ENCODE results near the gene WNT11. TPM values are rescaled to one million over a fixed set of nuclear protein-coding genes. Genes with fewer than 3 reads are reported as not detected.
A peak's percentile ranks its signal among the peaks of the same experiment; 100 is the strongest.

The WNT11 gene
- total and polyA plus RNA-seq, 2 of the 13 experiments (the other 11 are each of a cell fraction or from before 2014, with no cell fraction given), result 0.34 to 0.66 TPM

- FAIRE-seq, result no peak
- 87% methylated on average over 6 of the region's 6 CpGs for WGBS (ENCODE audit: low lambda C conversion rate)
- no peak for TF ChIP-seq NR2F1 (CRISPR knock-in tag; IDR thresholded peaks at IDR 0.05)
- TF ChIP-seq, protein P1, sequence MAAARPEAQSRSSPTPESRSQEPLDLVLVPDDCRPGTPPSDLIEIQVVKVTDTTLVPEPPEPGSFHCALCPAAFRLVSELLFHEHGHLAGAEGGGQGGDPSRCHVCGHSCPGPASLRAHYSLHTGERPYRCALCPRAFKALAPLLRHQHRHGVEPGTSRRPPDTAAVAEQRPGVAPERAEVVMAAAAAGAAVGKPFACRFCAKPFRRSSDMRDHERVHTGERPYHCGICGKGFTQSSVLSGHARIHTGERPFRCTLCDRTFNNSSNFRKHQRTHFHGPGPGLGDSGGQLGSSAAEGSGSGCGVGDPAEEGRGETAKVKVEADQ (CRISPR knock-in tag; IDR thresholded peaks at IDR 0.05; ENCODE audit: borderline replicate concordance), result 0 out of 2 replicates have a peak, but pooled peaks have one; percentile 20
- in situ Hi-C loops (cut with HindIII; ENCODE audit: extremely low pct_ligation_motif_present, low pct_unique_long_range_greater_than_20kb) (loop anchor here (5.0 to 10.0 kb wide), 2 partner anchors 55 to 247 kb away; partner anchors contain the start of gene WNT11), intact Hi-C loops (cut with micrococcal nuclease; ENCODE audit: unreplicated experiment) (no loop called here)
- Histone ChIP-seq H3K36me3 (replicated peaks in 1 of 2; ENCODE audit: control insufficient read depth in 1 of 2, insufficient read depth in 2 of 2, low read length in 2 of 2) (no peaks in the 10 kb centered on the region), H2AFZ (ENCODE audit: low read length) (no peak overlapping the region), H3K79me2 (ENCODE audit: insufficient read depth, low read length) (no peaks in the 10 kb centered on the region), H3K4me3 (replicated peaks in 1 of 3; ENCODE audit: insufficient read depth in 1 of 3, low read depth in 2 of 3, low read length in 3 of 3) (peak overlapping the region in 1 of 3 experiments; percentile 51; a peak in 1 of 6 replicates), H4K20me1 (ENCODE audit: insufficient read depth, low read length) (no peaks in the 10 kb centered on the region), H3K4me1 (ENCODE audit: insufficient read depth, low read length) (peaks cover 74% of the 10 kb centered on the region), H3K4me2 (ENCODE audit: low read depth, low read length) (no peak overlapping the region), H3K27ac (ENCODE audit: extremely low read length, insufficient read depth, low read length) (no peak overlapping the region), H3K9ac (ENCODE audit: insufficient read depth, low read depth, low read length) (no peak overlapping the region), H3K9me3 (ENCODE audit: low read length) (no peaks in the 10 kb centered on the region), H3K27me3 (ENCODE audit: control insufficient read depth in 1 of 2, insufficient read depth in 2 of 2, low read length in 2 of 2) (no peaks in the 10 kb centered on the region)
- no TSS peak for BruUV-seq (replicated peaks)
- POLR2A ChIA-PET, result interaction anchor here (1.2 kb wide), 1 partner anchor 170 kb away, joined by 4 read pairs; no protein-coding TSS in a partner anchor
- ATAC-seq, result no peak
- no peak for DNase-seq (ENCODE audit: low spot score)
- CTCF ChIA-PET (ENCODE audit: low intra/inter-chr PET ratio, low total read pairs), result no interaction called here
Observed at GRCh38 chr11:76149713-76150112, 56.6 kb downstream of the WNT11 start.

- in situ Hi-C loops (cut with HindIII; ENCODE audit: extremely low pct_ligation_motif_present, low pct_unique_long_range_greater_than_20kb), result loop anchor here (10.0 kb wide), 1 partner anchor 56 kb away; the partner anchor contains the start of gene WNT11
- FAIRE-seq (no peak), DNase-seq (ENCODE audit: low spot score) (peak; percentile 79), ATAC-seq (peak; percentile 59)
- Histone ChIP-seq H3K4me3 (replicated peaks in 1 of 3; ENCODE audit: insufficient read depth in 1 of 3, low read depth in 2 of 3, low read length in 3 of 3) (peak overlapping the region in 2 of 3 experiments; percentile 8 to 51; a peak in 3 of 6 replicates), H3K27ac (ENCODE audit: extremely low read length, insufficient read depth, low read length) (peak overlapping the region; percentile 16), H2AFZ (ENCODE audit: low read length) (no peak overlapping the region), H3K9me3 (ENCODE audit: low read length) (no peaks in the 10 kb centered on the region), H3K4me2 (ENCODE audit: low read depth, low read length) (peak overlapping the region; percentile 66), H3K27me3 (ENCODE audit: control insufficient read depth in 1 of 2, insufficient read depth in 2 of 2, low read length in 2 of 2) (no peaks in the 10 kb centered on the region), H3K9ac (ENCODE audit: insufficient read depth, low read depth, low read length) (peak overlapping the region; percentile 38; the same call in 1 of the 2 replicates), H4K20me1 (ENCODE audit: insufficient read depth, low read length) (no peaks in the 10 kb centered on the region), H3K4me1 (ENCODE audit: insufficient read depth, low read length) (peaks cover 68% of the 10 kb centered on the region), H3K36me3 (replicated peaks in 1 of 2; ENCODE audit: control insufficient read depth in 1 of 2, insufficient read depth in 2 of 2, low read length in 2 of 2) (no peaks in the 10 kb centered on the region), H3K79me2 (ENCODE audit: insufficient read depth, low read length) (no peaks in the 10 kb centered on the region)
- WGBS (ENCODE audit: low lambda C conversion rate), result under 1% methylated on average over 11 of the region's 17 CpGs
- no TSS peak for BruUV-seq (replicated peaks)
- ChIA-PET CTCF (ENCODE audit: low intra/inter-chr PET ratio, low total read pairs) (no interaction called here), POLR2A (interaction anchor here (1.2 kb wide), 1 partner anchor 169 kb away, joined by 4 read pairs; no protein-coding TSS in a partner anchor)
- intact Hi-C loops (cut with micrococcal nuclease; ENCODE audit: unreplicated experiment), result no loop called here
- TF ChIP-seq, protein P2, sequence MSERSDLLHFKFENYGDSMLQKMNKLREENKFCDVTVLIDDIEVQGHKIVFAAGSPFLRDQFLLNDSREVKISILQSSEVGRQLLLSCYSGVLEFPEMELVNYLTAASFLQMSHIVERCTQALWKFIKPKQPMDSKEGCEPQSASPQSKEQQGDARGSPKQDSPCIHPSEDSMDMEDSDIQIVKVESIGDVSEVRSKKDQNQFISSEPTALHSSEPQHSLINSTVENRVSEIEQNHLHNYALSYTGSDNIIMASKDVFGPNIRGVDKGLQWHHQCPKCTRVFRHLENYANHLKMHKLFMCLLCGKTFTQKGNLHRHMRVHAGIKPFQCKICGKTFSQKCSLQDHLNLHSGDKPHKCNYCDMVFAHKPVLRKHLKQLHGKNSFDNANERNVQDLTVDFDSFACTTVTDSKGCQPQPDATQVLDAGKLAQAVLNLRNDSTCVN (CRISPR knock-in tag; IDR thresholded peaks at IDR 0.05; ENCODE audit: borderline replicate concordance), result no peak
- 0 out of 2 replicates have a peak, but pooled peaks have one; percentile 41 for TF ChIP-seq ZNF350 (CRISPR knock-in tag; IDR thresholded peaks at IDR 0.05; ENCODE audit: borderline replicate concordance, low read depth)
- no peak for TF ChIP-seq REXO4 (CRISPR knock-in tag; IDR thresholded peaks at IDR 0.05; ENCODE audit: borderline replicate concordance)
- 0 out of 2 replicates have a peak, but pooled peaks have one; percentile 48 for TF ChIP-seq ZSCAN29 (CRISPR knock-in tag; conservative IDR thresholded peaks at IDR 0.05)
- no peak for TF ChIP-seq HNRNPH1 (optimal IDR thresholded peaks at IDR 0.05; ENCODE audit: low read depth, low read length)
- TF ChIP-seq ZBTB34 (CRISPR knock-in tag; IDR thresholded peaks at IDR 0.05), result no peak
- no peak for TF ChIP-seq PITX1 (CRISPR knock-in tag; IDR thresholded peaks at IDR 0.05)
- TF ChIP-seq SMC3 (IDR thresholded peaks at IDR 0.05; ENCODE audit: low read length), result no peak
- TF ChIP-seq TCF12 (IDR thresholded peaks at IDR 0.05), result no peak
- no peak for TF ChIP-seq TCF12 (CRISPR knock-in tag; IDR thresholded peaks at IDR 0.05)
- no peak for TF ChIP-seq NAIF1 (CRISPR knock-in tag; IDR thresholded peaks at IDR 0.05; ENCODE audit: borderline replicate concordance)
Observed at GRCh38 chr11:76148941-76149613, 57.2 kb downstream of the WNT11 start.
